ENCODE results near the gene PSMA5.
"Not testable (repeated sequence)": the region's sequence is repeated elsewhere in the genome, so short reads cannot be mapped to it uniquely, and the experiment has no call there.

Gene PSMA5

DNA sequence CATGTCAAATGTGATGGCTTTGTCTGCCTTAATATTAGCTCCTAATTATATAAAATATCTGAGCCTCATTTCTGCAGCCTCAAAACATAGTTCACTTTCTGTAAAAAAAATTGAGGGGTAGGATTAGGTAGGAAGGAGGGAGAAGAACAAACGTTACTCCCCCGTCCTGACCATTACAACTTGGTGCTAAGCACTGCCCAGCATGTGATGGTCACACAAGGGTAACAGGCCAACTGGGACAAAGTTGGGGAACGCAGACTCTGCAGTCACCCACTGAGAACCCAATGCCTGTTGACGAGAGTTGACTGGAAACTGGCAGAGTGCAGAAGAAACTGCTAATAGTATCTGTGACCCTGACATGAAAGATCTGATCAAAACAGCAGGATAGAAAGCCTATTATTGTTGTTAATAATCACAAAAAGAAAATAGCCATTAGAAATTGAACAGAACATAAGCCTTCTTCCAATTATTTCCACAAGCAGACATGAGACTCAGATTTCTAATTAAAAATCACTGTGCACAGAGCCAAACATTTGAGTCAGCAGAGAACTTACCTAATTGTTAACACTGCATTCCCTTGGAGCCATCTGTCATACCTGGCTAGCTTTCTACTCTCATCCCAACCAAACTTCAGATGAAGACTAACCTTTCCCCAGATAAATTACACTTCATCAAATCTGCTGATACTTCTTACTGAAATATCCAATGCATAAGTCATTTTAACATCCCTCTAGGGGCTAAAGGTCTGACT, 34.0 kb downstream of the PSMA5 start:
- no peak for DNase-seq

DNA sequence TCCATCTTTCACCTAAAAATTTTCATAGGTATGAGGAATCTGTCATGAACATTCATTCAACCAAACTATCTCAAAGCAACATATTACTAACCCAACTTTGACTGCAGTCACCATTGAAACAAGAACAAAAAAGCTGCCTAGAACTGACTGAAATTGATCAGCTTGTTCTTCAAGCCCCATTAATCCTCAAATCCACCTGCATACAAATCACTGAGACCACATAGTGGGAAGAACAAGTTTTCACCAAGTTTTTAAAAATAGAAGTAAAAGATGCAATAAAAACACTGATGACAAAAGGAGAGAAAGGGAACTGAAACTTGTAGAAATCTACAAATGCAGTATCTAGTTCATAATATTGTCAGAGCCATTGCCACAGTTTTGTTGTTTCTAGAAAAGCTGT, 34.6 kb downstream of the PSMA5 start:
- DNase-seq: no peak

DNA sequence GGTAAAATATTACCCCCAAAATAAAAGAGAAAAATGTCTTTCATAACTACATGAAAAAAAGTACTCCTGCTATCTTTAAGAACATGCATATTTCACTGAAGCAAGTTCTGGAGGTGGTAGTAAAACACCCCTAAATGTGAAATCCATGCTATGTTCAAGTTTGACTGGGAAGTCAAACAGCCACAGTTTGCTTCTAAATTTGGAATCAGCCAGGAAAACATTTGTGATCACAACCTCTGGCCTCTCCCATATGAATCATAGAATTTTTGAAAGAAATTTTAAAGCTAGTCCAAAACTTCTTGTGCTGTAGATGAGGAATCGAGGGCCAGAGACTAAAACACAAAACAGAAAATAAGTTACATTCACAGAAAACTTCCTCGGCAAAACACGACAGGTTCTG, 35.1 kb downstream of the PSMA5 start:
- no peak for DNase-seq

DNA sequence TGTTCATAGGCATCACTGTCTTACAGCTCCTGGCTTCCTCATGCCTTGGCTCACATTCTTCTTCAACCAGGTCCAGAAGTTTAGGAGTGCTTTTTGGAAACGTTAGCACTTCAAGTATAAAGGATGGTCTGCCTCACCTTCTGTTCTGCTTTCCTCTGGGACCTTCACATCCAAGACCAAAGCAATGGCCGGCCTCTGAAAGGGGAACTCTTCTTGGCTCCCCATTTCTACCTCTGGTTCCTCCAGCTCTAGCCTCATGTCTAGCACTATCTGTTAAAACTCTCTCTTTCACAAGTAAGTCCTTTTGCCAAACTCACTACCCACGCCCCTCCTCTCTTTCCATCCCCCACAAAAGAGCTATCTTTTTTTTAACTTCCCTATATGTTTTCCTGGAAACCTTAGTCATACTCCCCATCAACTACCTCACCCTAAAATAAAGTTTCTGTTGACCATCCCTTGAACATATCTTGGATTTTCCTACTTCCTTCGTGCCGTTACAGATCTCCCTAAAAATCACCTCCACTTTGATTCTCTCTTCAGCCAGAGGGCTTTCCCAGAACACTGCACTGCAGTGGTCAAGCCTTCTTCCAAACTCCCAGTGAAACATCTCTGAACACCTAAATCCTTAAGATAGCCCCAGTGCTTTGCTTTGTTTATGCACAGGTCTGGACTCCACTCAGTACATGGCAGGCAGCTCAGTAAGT, 36.5 kb downstream of the PSMA5 start:
- no peak for DNase-seq

DNA sequence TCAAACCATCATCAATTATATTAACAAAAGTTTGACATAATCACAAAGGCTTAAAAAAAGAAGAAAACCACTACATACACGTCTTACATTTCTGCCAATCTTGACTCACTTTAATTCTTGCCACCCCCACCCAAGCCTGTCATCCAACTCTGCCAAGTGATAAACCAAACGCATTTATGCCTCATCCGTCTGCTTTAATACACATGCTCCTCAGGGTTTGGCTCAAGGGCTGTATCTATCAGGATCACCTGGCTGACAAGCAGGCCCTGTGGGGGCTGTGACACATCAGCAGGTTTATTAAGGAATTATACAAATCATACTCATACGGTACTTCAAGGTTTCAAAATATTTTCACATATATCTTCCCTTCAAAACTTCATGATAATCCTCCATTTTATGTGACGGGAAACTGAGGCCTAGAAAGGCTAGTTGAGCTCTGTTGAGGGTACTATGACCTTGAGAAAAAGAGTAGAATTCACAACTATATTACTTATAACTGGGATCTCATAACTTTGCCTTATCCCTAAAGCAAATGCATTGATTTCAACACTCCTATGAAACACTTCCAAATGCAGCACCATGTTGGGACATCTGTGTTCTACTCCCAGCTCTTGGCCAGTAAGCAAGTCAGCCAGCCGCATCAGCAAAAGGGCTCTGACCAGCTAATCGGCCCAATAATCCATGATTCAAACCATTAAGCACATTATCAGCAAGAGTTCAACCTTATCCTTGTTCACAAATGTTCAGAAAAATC, 37.2 kb downstream of the PSMA5 start:
- no peak for DNase-seq

DNA sequence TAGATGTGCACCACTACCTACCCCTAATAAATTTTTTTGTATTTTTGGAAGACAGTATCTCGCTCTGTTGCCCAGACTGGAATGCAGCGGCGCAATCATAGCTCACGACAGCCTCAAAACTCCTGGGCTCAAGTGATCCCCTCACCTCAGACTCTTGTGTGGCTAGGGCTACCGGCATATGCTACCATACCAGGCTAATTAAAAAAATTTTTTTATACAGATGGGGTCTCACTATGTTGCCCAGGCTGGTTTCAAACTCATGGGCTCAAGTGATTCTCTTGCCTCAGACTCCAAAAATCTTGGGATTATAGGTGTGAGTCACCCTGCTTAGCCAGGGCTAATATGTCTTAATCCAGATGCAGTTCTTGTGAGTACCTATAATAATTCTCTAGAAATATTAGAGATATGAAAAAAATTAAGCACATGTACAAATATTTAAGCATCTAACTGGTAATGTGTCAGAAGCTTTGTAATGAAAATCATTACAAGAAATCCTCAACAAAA, 38.0 kb downstream of the PSMA5 start:
- no peak for DNase-seq

DNA sequence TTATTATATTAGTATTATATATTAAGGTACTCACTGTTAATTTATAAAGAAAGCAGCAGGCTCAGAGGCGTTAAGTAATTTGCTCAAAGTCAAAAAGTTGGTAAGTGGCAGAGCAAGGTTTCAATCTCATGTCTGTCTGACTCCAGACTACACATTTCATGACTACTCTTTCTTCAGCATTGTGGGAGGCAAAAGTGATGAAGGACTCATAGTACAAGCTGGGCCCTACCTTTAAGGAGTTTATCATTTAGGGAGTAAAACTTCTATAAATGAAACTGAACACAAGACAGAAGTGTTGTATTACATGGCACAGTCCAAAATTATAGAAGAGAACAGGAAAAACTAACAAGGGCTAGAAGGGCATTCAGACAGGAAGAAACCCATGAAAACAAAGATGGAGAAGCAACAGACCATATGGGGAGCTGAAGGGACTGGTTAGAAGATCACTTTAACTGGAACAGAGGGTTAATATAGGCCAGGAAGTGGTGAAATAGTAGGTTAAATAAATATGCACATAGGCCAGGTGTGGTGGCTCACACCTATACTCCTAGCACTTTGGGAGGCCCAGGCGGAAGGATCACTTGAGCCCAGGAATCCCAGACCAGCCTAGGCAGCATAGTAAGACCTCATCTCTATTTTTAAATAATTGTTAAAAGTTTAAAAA, 40.1 kb downstream of the PSMA5 start:
- no peak for DNase-seq

DNA sequence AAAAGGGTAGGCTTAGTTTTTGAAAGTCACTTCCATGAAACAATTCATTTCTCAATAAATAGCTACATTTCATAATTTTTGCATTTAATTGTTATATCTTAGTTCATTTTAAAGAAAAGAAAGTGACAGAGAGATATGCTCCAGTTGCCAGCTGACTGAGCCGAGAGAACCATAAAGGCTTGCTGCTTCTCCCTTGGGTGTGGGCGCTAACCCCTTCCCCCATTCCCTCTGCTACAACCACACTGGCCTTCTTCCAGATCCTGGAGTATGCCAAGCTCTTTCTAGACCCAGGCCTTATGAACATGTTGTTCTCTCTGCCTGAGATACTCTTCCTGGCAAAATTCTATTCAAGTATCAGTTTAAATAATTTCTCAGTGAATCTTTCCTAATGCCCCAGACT, 40.8 kb downstream of the PSMA5 start:
- no peak for DNase-seq

DNA sequence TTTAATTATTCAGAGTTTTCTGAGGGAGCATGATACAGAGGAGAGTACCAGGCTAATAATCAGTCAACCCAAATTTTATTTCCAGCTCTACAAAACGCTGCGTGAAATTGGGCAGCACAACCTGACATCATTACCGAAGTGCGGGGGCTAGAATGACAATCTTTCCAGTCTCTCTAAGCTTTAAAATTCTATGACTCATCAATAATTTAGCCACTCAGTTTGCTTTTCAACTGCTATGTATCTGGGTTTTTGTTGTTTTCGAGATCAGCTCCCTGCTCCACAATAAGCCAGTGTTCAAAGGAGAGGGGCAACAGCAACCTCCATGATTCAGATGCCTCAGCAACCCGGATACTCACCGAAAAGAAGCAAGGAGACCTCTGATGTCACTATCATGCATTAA, 42.4 kb downstream of the PSMA5 start:
- DNase-seq: no peak

DNA sequence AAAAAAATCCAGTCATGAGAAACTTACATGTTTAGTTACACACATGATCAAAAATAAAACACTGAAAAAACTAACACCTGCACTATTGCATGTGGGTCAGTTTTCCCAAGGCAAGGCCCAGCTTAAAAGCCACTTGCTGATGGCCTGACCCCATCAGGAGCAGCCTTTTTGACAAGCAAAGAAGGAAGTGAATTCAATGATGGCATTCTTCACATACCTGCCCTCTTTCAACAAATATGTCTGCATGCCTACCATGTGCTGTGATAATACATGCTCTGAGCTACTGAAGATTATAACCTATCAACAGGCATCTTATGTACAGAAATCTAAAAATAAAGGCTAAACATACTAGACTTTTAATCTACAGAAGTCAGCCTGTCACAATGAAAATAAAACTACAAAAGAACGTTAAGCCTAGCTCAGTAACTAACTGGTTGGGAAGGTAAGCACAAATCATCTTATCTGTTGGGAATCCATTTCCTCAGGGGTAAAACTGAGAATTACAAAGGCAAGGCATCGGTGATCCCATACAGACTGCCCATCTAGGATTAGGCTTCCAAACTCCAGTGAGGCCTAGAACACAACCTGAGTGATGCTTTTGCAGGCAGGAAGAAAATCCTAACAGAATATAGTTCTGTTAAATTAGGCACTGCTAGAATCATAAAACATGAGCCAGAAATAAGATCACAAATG, 43.0 kb downstream of the PSMA5 start:
- no peak for DNase-seq

DNA sequence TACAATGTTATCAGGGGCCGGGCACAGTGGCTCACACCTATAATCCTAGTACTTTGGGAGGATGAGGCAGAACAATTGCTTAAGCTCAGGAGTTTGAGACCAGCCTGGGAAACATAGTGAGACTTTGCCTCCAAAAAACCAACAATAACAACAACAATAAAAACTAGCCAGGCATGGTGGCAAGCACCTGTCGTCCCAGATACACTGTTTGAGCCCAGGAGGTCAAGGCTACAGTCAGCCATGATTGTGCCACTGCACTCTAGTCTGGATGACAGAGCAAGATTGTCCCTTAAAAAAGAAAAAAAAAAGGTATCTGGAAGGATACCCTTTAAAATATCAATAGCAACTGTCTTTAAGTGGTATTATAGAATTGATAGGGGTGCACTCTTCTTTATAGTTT, 44.7 kb downstream of the PSMA5 start:
- DNase-seq: no peak

DNA sequence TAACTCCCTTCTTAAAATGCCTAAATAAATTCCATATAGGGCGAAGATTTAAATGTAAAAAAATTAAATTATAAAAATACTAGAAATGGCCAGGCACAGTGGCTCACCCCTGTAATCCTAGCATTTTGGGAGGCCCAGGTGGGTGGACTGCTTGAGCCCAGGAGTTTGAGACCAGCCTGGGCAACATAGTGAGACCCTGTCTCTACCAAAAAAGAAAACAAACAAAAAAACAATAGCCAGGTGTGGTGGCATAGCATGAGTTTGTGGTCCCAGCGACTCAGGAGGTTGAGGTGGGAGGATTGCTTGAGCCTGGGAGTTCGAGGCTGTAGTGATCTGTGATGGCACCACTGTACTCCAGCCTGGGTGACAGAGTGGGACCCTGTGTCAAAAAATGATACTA, 46.3 kb downstream of the PSMA5 start:
- DNase-seq: no peak

DNA sequence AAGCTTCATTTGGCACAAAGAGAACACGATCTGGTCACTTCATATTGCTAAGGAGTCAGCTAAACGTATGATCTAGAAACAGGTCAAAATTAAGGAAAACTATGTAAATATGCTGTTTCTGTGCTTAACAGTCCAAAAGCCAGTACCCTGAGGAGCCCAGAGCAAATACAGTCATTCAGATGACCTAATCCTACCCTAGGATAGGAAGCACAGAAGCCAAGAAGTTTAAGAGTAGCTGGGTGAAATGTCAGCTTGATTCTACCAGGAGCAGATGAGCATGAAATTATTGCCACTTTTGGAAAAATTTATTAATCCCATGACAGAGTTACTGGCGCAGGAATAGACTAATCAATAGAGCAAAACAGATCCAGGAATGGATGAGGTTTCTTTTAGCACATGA, 46.8 kb downstream of the PSMA5 start:
- no peak for DNase-seq

DNA sequence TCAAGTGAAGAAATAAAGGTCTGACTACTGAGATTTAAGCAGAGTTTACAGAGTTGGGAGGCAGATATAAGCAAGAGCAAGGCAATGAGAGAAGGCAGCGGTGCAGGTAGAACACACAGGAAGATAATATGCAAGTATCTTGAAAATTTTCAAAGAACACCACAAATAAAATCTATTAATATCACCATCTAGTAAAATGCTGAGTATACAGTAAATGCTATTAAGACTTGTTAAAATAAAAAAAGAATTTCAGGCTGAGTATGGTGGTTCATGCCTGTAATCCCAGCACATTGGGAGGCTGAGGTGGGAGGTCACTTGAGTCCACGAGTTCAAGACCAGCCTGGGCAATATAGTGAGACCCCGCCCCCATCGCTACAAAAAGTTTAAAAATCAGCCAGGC, 48.5 kb downstream of the PSMA5 start:
- DNase-seq: no peak

DNA sequence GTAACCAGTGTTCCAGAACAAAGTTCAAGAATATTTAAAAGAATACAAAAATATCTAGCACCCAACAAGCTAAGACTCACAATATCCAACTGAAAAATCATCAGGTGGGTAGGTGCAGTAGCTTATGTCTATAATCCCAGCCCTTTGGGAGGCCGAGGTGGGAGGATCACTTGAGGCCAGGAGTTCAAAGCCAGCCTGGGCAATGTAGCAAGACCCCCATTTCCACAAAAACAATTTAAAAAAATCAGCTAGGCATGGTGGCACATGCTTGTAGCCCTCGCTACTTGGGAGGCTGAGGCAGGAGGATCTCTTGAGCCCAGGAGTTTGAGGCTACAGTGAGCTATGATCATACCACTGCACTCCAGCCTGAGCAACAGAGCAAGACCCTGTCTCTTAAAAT, 52.6 kb downstream of the PSMA5 start:
- not testable (repeated sequence) for DNase-seq

DNA sequence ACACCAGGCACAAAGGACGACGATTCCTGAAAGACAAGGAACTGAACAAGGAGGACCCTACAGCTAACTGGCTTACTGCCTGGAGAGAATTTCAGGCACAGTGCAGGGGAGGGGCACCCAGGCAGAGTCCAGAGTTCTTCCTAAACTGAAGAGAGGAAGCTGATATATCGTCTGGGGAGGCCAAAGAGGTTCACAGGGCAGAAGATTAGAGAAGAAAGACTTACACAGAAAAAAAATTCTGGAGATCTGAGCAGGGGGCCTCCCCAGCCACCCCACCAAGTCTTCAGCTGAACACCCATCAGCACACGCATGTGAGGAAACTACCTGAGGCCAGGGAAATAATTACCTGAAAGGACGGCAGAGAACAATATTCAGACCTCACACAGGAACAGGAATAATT, 53.1 kb downstream of the PSMA5 start:
- DNase-seq: no peak

DNA sequence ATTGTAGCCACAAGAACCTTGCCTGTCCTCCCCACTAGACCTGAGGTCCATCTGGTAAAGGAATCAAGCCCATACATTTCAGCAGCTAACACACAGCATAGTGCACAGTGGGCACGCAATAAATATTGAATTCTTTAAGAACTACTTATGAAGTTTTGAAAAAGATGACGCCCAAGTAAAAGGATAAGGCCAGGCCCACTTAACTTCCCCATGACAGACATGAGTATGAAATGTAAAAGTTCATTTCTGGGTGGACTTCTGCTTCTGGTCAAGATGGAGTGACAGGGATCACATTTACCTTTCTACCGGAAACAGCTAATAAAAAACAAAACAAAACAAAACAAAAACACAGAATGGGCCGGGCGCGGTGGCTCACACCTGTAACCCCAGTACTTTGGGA, 54.0 kb downstream of the PSMA5 start:
- no peak for DNase-seq

DNA sequence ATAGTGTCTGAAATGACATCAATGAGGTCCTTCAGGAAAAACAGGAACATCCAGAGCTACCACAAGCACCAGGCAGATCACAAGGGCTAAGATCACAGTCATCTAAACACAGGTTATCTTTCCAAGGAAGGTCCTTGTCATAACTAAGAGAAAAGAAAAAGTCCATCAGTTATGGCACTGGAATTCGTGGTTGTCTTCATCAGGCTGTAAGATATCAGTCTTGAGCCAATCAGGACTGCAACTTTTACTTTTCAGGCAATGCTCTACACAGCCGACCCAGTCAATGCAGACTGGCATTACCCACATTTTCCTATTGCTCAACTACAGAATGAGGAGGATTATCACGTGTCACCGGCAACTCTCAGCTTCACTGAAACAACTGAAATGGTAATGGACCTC, 54.9 kb downstream of the PSMA5 start:
- no peak for DNase-seq

DNA sequence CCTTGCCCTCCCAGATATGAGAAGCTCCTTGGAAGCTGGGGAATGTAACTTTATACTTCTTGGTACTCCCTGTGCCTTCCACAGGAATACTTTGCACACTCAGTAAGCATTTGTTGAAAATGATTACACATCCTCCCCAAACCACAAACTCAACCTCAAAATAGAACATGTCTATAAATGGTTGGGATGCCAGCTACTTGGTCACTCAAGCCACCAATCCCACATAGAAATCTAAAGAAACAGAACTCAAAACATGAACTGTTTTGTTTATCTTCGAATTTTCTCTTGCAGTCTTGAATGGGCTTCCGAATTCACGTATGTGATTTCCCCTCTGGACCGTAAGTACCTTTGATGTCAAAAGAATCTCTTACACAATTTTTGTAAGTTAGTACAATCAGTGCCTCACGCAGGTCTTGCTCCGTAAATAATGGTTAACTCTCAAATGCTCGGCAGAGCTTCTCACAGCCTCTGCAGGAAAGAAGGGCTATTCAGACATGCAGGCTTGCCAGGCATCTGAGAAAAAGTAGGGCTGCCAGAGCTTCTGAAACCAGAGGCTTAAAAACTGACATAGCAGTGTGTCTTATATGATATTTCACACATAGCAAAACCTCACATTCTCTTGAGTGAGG, 55.4 kb downstream of the PSMA5 start:
- no peak for DNase-seq

DNA sequence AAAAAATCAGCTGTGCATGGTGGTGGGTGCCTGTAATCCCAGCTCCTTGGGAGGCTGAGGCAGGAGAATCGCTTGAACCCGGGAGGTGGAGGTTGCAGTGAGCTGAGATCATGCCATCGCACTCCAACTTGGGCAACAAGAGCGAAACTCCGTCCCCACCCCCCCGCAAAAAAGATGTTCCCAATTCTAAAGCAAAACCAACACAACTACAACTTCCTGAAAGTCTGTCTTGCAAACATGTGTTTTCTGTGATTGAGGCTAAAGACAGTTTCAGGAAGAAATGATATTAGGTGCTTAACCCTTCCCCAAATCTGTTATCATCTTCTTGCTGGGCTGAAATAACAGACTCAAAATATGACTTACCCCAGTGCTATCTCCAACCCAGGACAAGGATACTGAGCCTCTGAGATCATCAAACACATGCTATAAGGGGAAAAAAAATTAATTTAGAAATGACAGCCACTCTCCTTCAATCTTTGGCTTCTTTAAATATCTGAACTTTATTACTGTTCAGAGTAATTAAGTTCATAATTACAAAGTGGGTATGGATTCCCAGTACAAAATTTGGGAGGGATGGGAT, 57.0 kb downstream of the PSMA5 start:
- no peak for DNase-seq

DNA sequence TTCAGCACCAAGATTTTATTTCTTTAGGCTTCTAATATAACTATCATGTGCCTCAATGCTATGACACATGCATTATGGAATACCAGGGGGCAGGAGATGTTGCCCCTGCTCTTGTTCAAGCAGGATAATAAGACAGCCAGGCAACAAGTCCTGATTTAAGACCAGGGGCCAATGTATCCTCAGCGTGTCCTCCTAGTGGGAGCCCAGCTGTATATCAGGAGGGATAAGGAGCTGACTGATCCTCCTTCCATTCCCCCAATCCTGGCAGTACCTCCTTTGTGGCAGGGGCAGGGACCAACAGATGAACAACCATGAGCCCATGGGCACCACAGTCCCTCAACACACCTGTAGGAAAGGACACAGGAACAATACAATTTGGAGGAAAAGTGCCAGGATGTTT, 57.8 kb downstream of the PSMA5 start:
- DNase-seq: no peak

DNA sequence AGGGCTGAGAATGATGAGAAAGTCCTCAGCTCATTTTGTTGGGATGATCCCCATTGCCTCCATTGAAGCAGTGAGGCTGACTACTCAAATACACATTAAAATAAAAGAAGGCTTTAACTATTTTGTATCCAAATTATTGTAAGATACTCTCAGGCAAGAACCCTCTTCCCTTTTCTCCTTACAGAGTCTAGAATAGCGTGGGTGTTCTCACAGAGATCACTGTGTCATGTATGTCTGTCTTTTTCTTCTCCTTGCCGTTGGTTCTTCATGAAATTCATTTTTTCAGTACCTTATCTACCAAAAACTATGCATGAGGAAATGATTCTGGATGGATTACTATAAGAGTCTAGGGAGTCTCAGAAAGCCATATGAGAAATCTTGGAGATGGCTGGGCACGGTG, 58.6 kb downstream of the PSMA5 start:
- no peak for DNase-seq

All from activated CD8-positive, alpha-beta memory T cell treated with anti-CD3 and anti-CD28 coated beads for 24 hours (primary cell).